Endodermal cell (in vitro differentiated cells): Measurements from ENCODE around the gene PRKD2. TPM values are rescaled to one million over a fixed set of nuclear protein-coding genes. Genes with fewer than 3 reads are reported as not detected.
A peak's percentile ranks its signal among the peaks of the same experiment; 100 is the strongest.

ENCODE experiments used
- DNase-seq: peaks from one replicate; pipeline ENCODE4 v3.0.0-alpha.2; 2017
- H3K27ac ChIP-seq: 2 replicates; pipeline ENCODE4 v1.5.1; 2013; ENCODE audit warnings: mild to moderate bottlenecking, low read depth, low read length, moderate library complexity
- H3K27me3 ChIP-seq: 2 replicates; pipeline ENCODE4 v1.6.1; 2013; ENCODE audit warnings: mild to moderate bottlenecking, low read length, moderate library complexity; ENCODE audit not compliant: insufficient read depth, control insufficient read depth, poor library complexity, severe bottlenecking
- H3K36me3 ChIP-seq: 2 replicates; pipeline ENCODE4 v1.7.0; 2013; ENCODE audit warnings: mild to moderate bottlenecking, low read length, moderate library complexity; ENCODE audit not compliant: control insufficient read depth, insufficient read depth
- H3K4me1 ChIP-seq: one replicate; pipeline ENCODE4 v1.7.0; 2013; ENCODE audit warnings: low read length; ENCODE audit not compliant: control insufficient read depth, insufficient read depth
- H3K4me3 ChIP-seq: 2 replicates; pipeline ENCODE4 v1.5.1; 2013; ENCODE audit warnings: mild to moderate bottlenecking, low read length, moderate library complexity
- H3K9ac ChIP-seq: 2 replicates; pipeline ENCODE4 v1.6.1; 2013; ENCODE audit warnings: mild to moderate bottlenecking, low read length, moderate library complexity; ENCODE audit not compliant: poor library complexity, severe bottlenecking; ENCODE audit errors: extremely low read depth
- H3K9me3 ChIP-seq: 2 replicates; pipeline ENCODE4 v1.6.1; 2013; ENCODE audit warnings: mild to moderate bottlenecking, low read length, moderate library complexity; ENCODE audit not compliant: control insufficient read depth
- H3K27ac Mint-ChIP-seq: 2 replicates; pipeline ENCODE4 v1.8.0; 2020; ENCODE audit warnings: mixed read lengths
- H3K27me3 Mint-ChIP-seq: 2 replicates; pipeline ENCODE4 v1.8.0; 2021; ENCODE audit warnings: mild to moderate bottlenecking, mixed read lengths; ENCODE audit not compliant: insufficient read depth
- H3K36me3 Mint-ChIP-seq: 2 replicates; pipeline ENCODE4 v1.8.0; 2020; ENCODE audit warnings: low read depth, mixed read lengths
- H3K4me1 Mint-ChIP-seq: 2 replicates; pipeline ENCODE4 v1.8.0; 2020; ENCODE audit warnings: mixed read lengths
- H3K4me3 Mint-ChIP-seq: 2 replicates; pipeline ENCODE4 v1.8.0; 2020; ENCODE audit warnings: mild to moderate bottlenecking, moderate library complexity, mixed read lengths
- H3K9me3 Mint-ChIP-seq: 2 replicates; pipeline ENCODE4 v1.8.0; 2020; ENCODE audit warnings: mild to moderate bottlenecking, mixed read lengths
- WGBS, 2 experiments: methylation state at CpG; one replicate each; pipeline versions ENCODE4 v1.1.5 to v1.1.7; 2013; ENCODE audit warnings: missing lambda C conversion rate in 2 of 2, mixed read lengths in 1 of 2; ENCODE audit not compliant: insufficient coverage in 1 of 2, insufficient read length in 1 of 2; 5-methylcytosine and 5-hydroxymethylcytosine counted together
- total RNA-seq, 2 donors: library from RNA; stranded (reverse); fragmentation: NEBNext Ultra II Directional in 1 of 2; extraction: Animal tissue kit (Norgen Biotek cat#: 25700) in 1 of 2; gene quantifications; 2 replicates in 1 of 2; 3 replicates in 1 of 2; pipeline ENCODE4 v1.2.1, GENCODE V29; 2021
- TF ChIP-seq, protein P1 (sequence below): fragments of 200-600 bp; sonication (generic); conservative IDR thresholded peaks from 2 replicates; pipeline ENCODE4 v1.5.0; 2021; ENCODE audit warnings: antibody characterized with exemption, mild to moderate bottlenecking

PRKD2 gene
- total RNA-seq, 2 donors from 2014 or later, result 80.5 to 90.8 TPM

DNA sequence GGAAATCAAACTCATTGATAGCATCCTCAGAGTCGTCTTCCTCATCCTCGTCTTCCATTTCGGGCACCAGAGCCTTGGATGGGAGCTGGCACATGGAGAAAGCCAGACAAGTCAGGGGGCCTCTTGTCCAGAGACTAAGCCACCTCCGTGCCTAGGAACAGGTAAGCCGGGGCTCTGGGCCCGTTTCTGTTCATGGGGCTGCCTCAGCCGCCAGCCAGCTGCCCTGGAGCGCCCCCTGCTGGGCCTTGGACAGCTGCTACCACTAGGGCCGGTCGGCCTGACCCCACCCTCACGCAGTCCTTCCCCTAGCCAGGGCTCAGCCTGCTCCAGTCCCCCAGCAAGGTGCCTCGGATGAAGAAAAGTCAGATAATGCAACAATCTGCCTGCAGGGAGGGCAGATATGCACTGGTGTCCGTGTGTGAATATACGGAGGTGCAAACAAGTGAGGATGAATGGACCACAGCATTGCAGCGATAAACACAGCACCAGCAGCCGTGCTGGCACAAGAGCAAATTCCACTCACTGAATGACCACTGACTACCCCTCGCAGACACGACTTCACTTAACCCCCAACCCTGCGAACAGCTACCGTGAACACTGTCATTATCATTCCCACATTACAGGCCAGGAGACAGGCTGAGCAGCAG lies 11.9 kb upstream of the PRKD2 start:
- H3K9ac ChIP-seq, result no peak overlapping the region
- no peaks in the 10 kb centered on the region for H3K4me1 Mint-ChIP-seq

DNA sequence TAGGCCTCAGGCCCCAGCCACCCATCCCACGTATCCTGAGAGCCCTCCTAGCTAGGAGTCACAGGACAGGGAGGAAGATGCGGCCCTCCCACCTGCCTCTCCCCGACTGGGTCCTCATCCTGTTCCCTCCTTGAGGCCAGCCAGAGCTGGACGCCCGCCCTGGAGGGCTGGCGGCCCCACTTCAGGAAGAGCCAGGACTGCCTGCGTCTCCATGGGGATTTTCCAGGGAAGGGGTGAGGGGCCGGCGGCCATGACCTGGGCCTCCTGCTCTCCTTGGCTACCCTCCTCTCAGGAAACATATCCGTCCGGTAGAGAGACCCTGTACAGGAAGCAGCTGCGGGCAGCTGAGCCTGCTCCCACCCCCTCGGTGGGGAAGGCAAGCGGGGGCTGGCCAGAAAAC lies 11.3 kb upstream of the PRKD2 start:
- peaks cover 76% of the 10 kb centered on the region for H3K36me3 ChIP-seq
- no peak for DNase-seq
- H3K27ac ChIP-seq, result no peak overlapping the region
- H3K27me3 Mint-ChIP-seq, result no peaks in the 10 kb centered on the region
- H3K9me3 ChIP-seq, result no peaks in the 10 kb centered on the region
- H3K9me3 Mint-ChIP-seq, result no peaks in the 10 kb centered on the region
- no peak overlapping the region for H3K4me3 ChIP-seq
- H3K9ac ChIP-seq, result no peak overlapping the region
- WGBS, 2 experiments, result 88 to 95% methylated on average over 6 to 14 of the region's 14 CpGs
- no peaks in the 10 kb centered on the region for H3K4me1 ChIP-seq
- H3K4me3 Mint-ChIP-seq, result no peak overlapping the region
- H3K36me3 Mint-ChIP-seq, result peaks cover 66% of the 10 kb centered on the region
- no peaks in the 10 kb centered on the region for H3K27me3 ChIP-seq
- peak overlapping the region; percentile 48 for H3K27ac Mint-ChIP-seq
- TF ChIP-seq, protein P1, sequence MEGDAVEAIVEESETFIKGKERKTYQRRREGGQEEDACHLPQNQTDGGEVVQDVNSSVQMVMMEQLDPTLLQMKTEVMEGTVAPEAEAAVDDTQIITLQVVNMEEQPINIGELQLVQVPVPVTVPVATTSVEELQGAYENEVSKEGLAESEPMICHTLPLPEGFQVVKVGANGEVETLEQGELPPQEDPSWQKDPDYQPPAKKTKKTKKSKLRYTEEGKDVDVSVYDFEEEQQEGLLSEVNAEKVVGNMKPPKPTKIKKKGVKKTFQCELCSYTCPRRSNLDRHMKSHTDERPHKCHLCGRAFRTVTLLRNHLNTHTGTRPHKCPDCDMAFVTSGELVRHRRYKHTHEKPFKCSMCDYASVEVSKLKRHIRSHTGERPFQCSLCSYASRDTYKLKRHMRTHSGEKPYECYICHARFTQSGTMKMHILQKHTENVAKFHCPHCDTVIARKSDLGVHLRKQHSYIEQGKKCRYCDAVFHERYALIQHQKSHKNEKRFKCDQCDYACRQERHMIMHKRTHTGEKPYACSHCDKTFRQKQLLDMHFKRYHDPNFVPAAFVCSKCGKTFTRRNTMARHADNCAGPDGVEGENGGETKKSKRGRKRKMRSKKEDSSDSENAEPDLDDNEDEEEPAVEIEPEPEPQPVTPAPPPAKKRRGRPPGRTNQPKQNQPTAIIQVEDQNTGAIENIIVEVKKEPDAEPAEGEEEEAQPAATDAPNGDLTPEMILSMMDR, result no peak
- no peaks in the 10 kb centered on the region for H3K4me1 Mint-ChIP-seq

More for the DNA sequence above, 11.9 kb upstream of the PRKD2 start:
- TF ChIP-seq, protein P1, result peak; percentile 96
- no peaks in the 10 kb centered on the region for H3K27me3 Mint-ChIP-seq
- no peak overlapping the region for H3K4me3 ChIP-seq
- H3K27me3 ChIP-seq, result no peaks in the 10 kb centered on the region
- no peak overlapping the region for H3K4me3 Mint-ChIP-seq
- no peaks in the 10 kb centered on the region for H3K9me3 Mint-ChIP-seq
- H3K9me3 ChIP-seq, result no peaks in the 10 kb centered on the region
- DNase-seq, result peak; percentile 93
- H3K36me3 ChIP-seq, result peaks cover 76% of the 10 kb centered on the region
- H3K27ac ChIP-seq, result no peak overlapping the region
- peak overlapping the region; percentile 57 for H3K27ac Mint-ChIP-seq
- no peaks in the 10 kb centered on the region for H3K4me1 ChIP-seq
- 59 to 71% methylated on average over 10 to 20 of the region's 20 CpGs for WGBS, 2 experiments
- peaks cover 72% of the 10 kb centered on the region for H3K36me3 Mint-ChIP-seq

DNA sequence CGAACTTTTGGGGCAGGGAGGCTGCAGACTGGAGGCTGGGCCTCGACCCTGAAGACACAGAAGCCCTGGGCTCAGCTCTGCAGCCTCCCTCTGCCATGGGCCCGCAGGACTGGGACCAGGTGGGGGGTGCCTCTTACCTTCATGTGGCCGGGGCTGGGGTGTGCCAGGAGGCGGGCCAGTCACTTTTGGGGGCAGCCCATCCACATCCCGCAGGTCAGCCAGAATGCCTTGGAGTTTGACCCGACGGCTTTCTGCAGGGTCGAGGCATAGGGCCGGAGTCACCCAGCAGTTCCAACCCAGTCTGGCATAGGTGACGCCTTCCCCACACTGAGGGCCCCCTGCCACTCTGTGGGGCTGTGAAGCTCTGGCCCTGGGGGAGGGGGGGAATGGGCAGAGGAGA lies 10.8 kb upstream of the PRKD2 start:
- no peak overlapping the region for H3K4me3 Mint-ChIP-seq
- no peak overlapping the region for H3K9ac ChIP-seq
- no peaks in the 10 kb centered on the region for H3K9me3 ChIP-seq
- no peaks in the 10 kb centered on the region for H3K4me1 ChIP-seq
- no peak overlapping the region for H3K27ac Mint-ChIP-seq
- H3K36me3 ChIP-seq, result peaks cover 76% of the 10 kb centered on the region
- no peak overlapping the region for H3K27ac ChIP-seq
- H3K27me3 Mint-ChIP-seq, result no peaks in the 10 kb centered on the region
- DNase-seq, result no peak
- H3K27me3 ChIP-seq, result no peaks in the 10 kb centered on the region
- peaks cover 63% of the 10 kb centered on the region for H3K36me3 Mint-ChIP-seq
- 92 to 100% methylated on average over 1 to 11 of the region's 11 CpGs for WGBS, 2 experiments
- no peak overlapping the region for H3K4me3 ChIP-seq
- no peaks in the 10 kb centered on the region for H3K4me1 Mint-ChIP-seq
- TF ChIP-seq, protein P1, result no peak
- H3K9me3 Mint-ChIP-seq, result no peaks in the 10 kb centered on the region
